Measurements from ENCODE around the gene ZFHX2. TPM values are rescaled to one million over a fixed set of nuclear protein-coding genes. Genes with fewer than 3 reads are reported as not detected.

The ZFHX2 gene
- total RNA-seq, 1 donor from 2014 or later: 0.74 TPM

GRCh38 chr14:23481979-23482822, 69.4 kb downstream of the ZFHX2 start:
- DNase-seq (ENCODE audit: extremely low spot score in 2 of 2): no peak
- no peaks in the 10 kb centered on the region for H3K27me3 ChIP-seq
- peaks cover 0 to 11% of the 10 kb centered on the region in 2 donors for H3K36me3 ChIP-seq
- H3K4me3 ChIP-seq: no peak overlapping the region
- H3K4me1 ChIP-seq: no peaks in the 10 kb centered on the region
- no peaks in the 10 kb centered on the region for H3K9me3 ChIP-seq
- intact Hi-C loops (cut with DNase I): no loop called here
- H3K27ac ChIP-seq: no peak overlapping the region
- TF ChIP-seq POLR2A (IDR thresholded peaks at IDR 0.05): no peak

GRCh38 chr14:23481362-23481970, 70.1 kb downstream of the ZFHX2 start:
- Histone ChIP-seq H3K9me3 (no peaks in the 10 kb centered on the region), H3K27ac (no peak overlapping the region), H3K4me1 (no peaks in the 10 kb centered on the region), H3K27me3 (no peaks in the 10 kb centered on the region), H3K36me3 (peaks cover 0 to 18% of the 10 kb centered on the region in 2 donors), H3K4me3 (no peak overlapping the region)
- DNase-seq (ENCODE audit: extremely low spot score in 2 of 2): no peak
- intact Hi-C loops (cut with DNase I): no loop called here
- TF ChIP-seq CTCF (IDR thresholded peaks at IDR 0.05): no peak
- no peak for TF ChIP-seq POLR2AphosphoS5 (IDR thresholded peaks at IDR 0.05; ENCODE audit: insufficient read depth in 1 of 2, low read depth in 1 of 2)
- TF ChIP-seq POLR2A (IDR thresholded peaks at IDR 0.05): no peak

GRCh38 chr14:23478109-23478759, 73.3 kb downstream of the ZFHX2 start:
- H3K36me3 ChIP-seq: peaks cover 0 to 43% of the 10 kb centered on the region in 2 donors
- no peak for DNase-seq (ENCODE audit: extremely low spot score in 2 of 2)
- intact Hi-C loops (cut with DNase I): loop anchor here (1.0 kb wide), 1 partner anchor 86 kb away; no protein-coding TSS in a partner anchor
- no peaks in the 10 kb centered on the region for H3K27me3 ChIP-seq
- H3K4me1 ChIP-seq: no peaks in the 10 kb centered on the region
- no peak overlapping the region for H3K4me3 ChIP-seq
- no peak overlapping the region for H3K27ac ChIP-seq
- no peak for TF ChIP-seq POLR2A (IDR thresholded peaks at IDR 0.05)
- peak; percentile 37 to 73 (median 59) for TF ChIP-seq CTCF (IDR thresholded peaks at IDR 0.05)
- peak in 1 of 2 donors; percentile 26 for TF ChIP-seq POLR2AphosphoS5 (IDR thresholded peaks at IDR 0.05; ENCODE audit: insufficient read depth in 1 of 2, low read depth in 1 of 2)
- no peaks in the 10 kb centered on the region for H3K9me3 ChIP-seq

- Histone ChIP-seq H3K27me3 (no peaks in the 10 kb centered on the region), H3K36me3 (peaks cover 0 to 42% of the 10 kb centered on the region in 2 donors), H3K27ac (no peak overlapping the region), H3K4me1 (peaks cover 10% of the 10 kb centered on the region), H3K9me3 (no peaks in the 10 kb centered on the region), H3K4me3 (no peak overlapping the region)
- TF ChIP-seq POLR2A (IDR thresholded peaks at IDR 0.05) (no peak), CTCF (IDR thresholded peaks at IDR 0.05) (no peak), POLR2AphosphoS5 (IDR thresholded peaks at IDR 0.05; ENCODE audit: insufficient read depth in 1 of 2, low read depth in 1 of 2) (no peak)
- intact Hi-C loops (cut with DNase I): no loop called here
- DNase-seq (ENCODE audit: extremely low spot score in 2 of 2): no peak
These were observed 80.6 kb downstream of the ZFHX2 start for GRCh38 chr14:23470947-23471346.

Other genes with a start within 250 kb of the ZFHX2 start
- gene PPP1R3E, start 248.9 kb downstream of the ZFHX2 start, total RNA-seq: 8.6 TPM
- gene BCL2L2, start 244.9 kb downstream of the ZFHX2 start, total RNA-seq: 31.7 TPM
- gene PABPN1, start 230.3 kb downstream of the ZFHX2 start, total RNA-seq: 66.0 TPM
- 37.8 TPM for gene SLC22A17, start 198.9 kb downstream of the ZFHX2 start, total RNA-seq
- gene EFS, start 186.6 kb downstream of the ZFHX2 start, total RNA-seq: 32.4 TPM
- gene IL25, start 179.0 kb downstream of the ZFHX2 start, total RNA-seq: not detected
- not detected for gene CMTM5, start 174.7 kb downstream of the ZFHX2 start, total RNA-seq
- not detected for gene MYH6, start 143.5 kb downstream of the ZFHX2 start, total RNA-seq
- gene MYH7, start 116.1 kb downstream of the ZFHX2 start, total RNA-seq: not detected
- 47.1 TPM for gene NGDN, start 82.1 kb downstream of the ZFHX2 start, total RNA-seq
- gene THTPA, start 4.5 kb upstream of the ZFHX2 start, total RNA-seq: 15.0 TPM
- 122 TPM for gene AP1G2, start 16.0 kb upstream of the ZFHX2 start, total RNA-seq
- 10.6 TPM for gene JPH4, start 27.0 kb upstream of the ZFHX2 start, total RNA-seq
- gene DHRS2, start 84.6 kb upstream of the ZFHX2 start, total RNA-seq: 0.25 TPM

Measured in vagina (tissue), 2 donors.